RWPE2 (cell line): ENCODE data around the gene FSCN2.
A peak's percentile ranks its signal among the peaks of the same experiment; 100 is the strongest.

Experiments used
- ATAC-seq: fragments of 200-7000 bp; cut with Tn5 transposase; 3 replicates; pipeline ENCODE4 v1.9.1; 2021; ENCODE audit warnings: low read depth
- DNase-seq: peaks from one replicate; pipeline ENCODE4 v3.0.0-alpha.2; 2020; ENCODE audit warnings: low spot score
- H3K27ac ChIP-seq: fragments of 450-650 bp; 2 replicates; pipeline ENCODE4 v1.5.1; 2017; ENCODE audit warnings: mild to moderate bottlenecking; ENCODE audit not compliant: poor library complexity, severe bottlenecking
- H3K27me3 ChIP-seq: fragments of 250-450 bp; sonication (Bioruptor Pico); 2 replicates; pipeline ENCODE4 v1.5.1; 2021; ENCODE audit warnings: mild to moderate bottlenecking, moderate library complexity; ENCODE audit not compliant: insufficient read depth, poor library complexity, severe bottlenecking
- H3K36me3 ChIP-seq: fragments of 250-450 bp; sonication (Bioruptor Pico); 2 replicates; pipeline ENCODE4 v1.5.1; 2020; ENCODE audit warnings: low read depth, mild to moderate bottlenecking, moderate library complexity
- H3K4me1 ChIP-seq: fragments of 250-450 bp; sonication (Bioruptor Pico); 2 replicates; pipeline ENCODE4 v1.5.1; 2021; ENCODE audit warnings: mild to moderate bottlenecking, moderate library complexity; ENCODE audit not compliant: insufficient read depth, poor library complexity, severe bottlenecking
- H3K4me3 ChIP-seq: fragments of 250-450 bp; sonication (Bioruptor Pico); 2 replicates; pipeline ENCODE4 v1.5.1; 2021; ENCODE audit warnings: mild to moderate bottlenecking, moderate library complexity; ENCODE audit not compliant: severe bottlenecking
- H3K9me3 ChIP-seq: fragments of 250-450 bp; sonication (Bioruptor Pico); 2 replicates; pipeline ENCODE4 v1.5.1; 2021; ENCODE audit warnings: mild to moderate bottlenecking, moderate library complexity; ENCODE audit not compliant: severe bottlenecking
- CTCF ChIP-seq: fragments of 450-650 bp; IDR thresholded peaks from one replicate; pipeline ENCODE4 v1.5.1; 2017; ENCODE audit warnings: mild to moderate bottlenecking, moderate library complexity; ENCODE audit not compliant: poor library complexity, severe bottlenecking

Gene FSCN2

DNA sequence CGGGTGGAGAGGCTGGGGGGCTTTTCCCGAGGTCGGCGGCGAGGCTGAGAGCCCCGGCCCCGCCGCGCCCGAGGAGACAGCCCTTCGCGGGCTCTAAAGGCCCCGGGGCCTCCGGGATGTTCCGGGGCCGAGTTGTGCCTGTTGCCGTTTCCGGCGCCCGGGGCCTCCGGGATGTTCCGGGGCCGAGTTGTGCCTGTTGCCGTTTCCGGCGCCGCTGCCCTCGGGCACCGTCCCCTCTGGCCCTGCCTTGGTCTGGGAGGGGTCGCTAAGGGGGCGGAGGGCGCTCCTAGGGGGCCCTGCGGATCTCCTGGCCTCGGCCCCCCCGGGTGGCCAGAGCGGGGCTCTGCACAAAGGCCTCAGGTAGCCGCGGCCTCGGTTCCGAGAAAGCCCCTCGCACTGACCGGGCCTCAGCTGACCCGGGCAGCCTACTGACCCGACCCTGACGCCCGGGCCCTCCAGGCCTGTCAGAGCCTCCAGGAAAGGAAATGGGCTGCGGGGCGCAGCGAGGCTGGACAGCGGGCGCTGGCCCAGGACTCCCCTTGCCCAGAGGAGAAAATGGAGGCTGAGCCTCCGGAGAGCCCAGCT, 39.8 kb upstream of the FSCN2 start:
- Histone ChIP-seq H3K36me3 (no peaks in the 10 kb centered on the region), H3K4me3 (peak overlapping the region; percentile 44), H3K27me3 (no peaks in the 10 kb centered on the region), H3K27ac (peak overlapping the region; percentile 42), H3K9me3 (no peaks in the 10 kb centered on the region), H3K4me1 (peaks cover 3% of the 10 kb centered on the region)
- ATAC-seq: no peak
- peak; percentile 58 for DNase-seq
- no peak for TF ChIP-seq CTCF

- ATAC-seq (no peak), DNase-seq (peak; percentile 69)
- no peak overlapping the region for H3K27ac ChIP-seq
- H3K4me3 ChIP-seq: no peak overlapping the region
- no peaks in the 10 kb centered on the region for H3K27me3 ChIP-seq
- H3K9me3 ChIP-seq: no peaks in the 10 kb centered on the region
- no peaks in the 10 kb centered on the region for H3K36me3 ChIP-seq
- no peak for TF ChIP-seq CTCF
- H3K4me1 ChIP-seq: peaks cover 3% of the 10 kb centered on the region
Measured at GRCh38 chr17:81489012-81489997, 38.9 kb upstream of the FSCN2 start.

DNA sequence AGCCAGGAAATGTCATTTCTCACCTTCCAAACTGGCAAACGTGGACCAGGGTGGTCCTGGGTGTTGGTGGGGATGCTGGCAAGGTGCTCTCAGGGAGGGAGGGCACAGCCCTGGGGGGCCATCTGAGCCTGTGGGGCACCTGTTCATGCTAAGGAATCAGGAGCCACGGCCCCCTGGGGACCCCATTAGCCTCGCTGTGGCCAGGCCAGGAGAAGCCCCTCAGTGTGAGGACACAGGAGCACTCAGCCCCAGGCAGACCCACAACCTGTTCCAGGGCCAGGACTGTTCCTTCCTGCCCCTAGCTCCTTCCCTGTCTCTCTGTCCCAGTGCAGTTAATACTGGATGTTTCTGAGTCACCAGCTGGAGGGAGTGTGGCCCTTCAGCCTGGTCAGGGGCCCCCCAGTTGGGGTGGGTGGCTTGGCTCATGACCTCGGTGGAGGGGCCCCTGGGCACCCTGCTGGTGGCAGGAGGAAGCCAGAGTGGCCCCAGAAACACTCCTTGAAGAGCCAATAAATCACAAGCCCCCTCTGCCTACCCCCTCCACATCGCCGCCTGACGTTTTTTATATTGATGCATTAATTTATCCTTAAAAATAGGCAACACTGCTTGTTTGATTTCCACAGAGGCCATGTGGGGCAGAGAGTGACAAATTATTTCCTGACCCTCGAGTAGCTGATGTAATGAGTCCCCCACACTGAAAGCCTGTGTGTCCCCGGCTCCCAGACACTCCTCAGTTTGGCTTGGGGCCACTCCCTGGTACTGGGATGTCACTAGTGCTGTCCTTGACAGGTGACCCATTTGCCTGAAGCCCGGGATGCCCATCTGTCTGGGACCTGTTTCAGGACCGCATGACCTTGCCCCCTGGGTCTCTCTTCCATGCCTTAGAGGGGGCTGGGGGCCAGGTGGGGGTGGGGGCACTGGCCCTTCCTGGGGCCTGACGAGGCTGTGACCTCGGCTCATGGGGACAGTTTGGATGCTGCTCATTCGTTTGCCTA, 37.9 kb upstream of the FSCN2 start:
- TF ChIP-seq CTCF: no peak
- Histone ChIP-seq H3K27ac (no peak overlapping the region), H3K36me3 (no peaks in the 10 kb centered on the region), H3K4me3 (no peak overlapping the region), H3K4me1 (peaks cover 3% of the 10 kb centered on the region), H3K9me3 (no peaks in the 10 kb centered on the region), H3K27me3 (no peaks in the 10 kb centered on the region)
- DNase-seq (peak; percentile 55), ATAC-seq (no peak)

GRCh38 chr17:81491181-81491581, 37.0 kb upstream of the FSCN2 start:
- DNase-seq (peak; percentile 65), ATAC-seq (peak; percentile 17; the same call in 2 of the 3 replicates)
- Histone ChIP-seq H3K4me3 (no peak overlapping the region), H3K36me3 (no peaks in the 10 kb centered on the region), H3K27ac (no peak overlapping the region), H3K27me3 (no peaks in the 10 kb centered on the region), H3K9me3 (no peaks in the 10 kb centered on the region), H3K4me1 (peaks cover 3% of the 10 kb centered on the region)
- no peak for TF ChIP-seq CTCF
